Measurements from ENCODE around the gene TPSD1.

The TPSD1 gene

DNA sequence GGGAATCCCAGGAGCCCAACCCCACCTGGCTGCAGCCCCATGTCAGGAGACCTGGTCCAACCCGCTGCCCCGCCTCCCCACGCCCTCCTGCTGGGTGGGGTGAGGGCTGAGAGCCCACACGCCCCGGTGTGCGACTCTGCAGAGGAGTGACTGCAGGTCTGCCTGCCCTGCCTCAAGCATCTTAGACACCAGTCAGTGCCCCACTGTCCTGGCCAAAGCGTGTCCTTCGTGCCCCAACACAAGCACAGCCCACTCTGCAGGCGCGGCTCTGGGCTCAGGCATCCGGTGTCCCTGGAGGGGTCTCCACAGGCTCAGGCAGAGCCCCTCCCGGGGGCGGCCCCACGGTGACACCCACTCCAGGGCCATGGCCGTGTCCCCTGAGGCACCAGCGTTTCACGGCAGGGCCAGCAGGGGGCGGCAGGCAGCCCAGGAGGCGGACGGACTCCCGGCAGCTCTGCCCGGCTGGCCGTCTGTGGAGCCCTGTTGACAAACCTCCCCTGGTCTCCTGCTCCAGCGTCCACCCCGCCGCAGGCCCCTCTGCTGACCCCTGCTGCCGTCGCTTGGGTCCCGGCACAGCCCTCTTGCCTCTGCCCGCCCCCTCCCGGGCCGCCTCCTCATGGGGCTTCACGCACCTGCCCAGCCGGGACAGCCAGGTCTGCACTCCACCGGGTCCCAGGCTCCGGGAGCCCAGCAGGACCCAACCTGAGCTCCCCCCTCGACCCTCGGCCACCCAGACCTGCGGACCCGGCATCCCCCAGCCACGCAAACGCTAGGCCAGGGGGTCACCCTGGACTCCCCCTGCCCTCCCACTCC, 45.0 kb downstream of the TPSD1 start:
- WGBS (ENCODE audit: insufficient coverage) = 12% methylated on average over 30 of the region's 42 CpGs
- DNase-seq = peak; percentile 42 to 62 (median 58)
- no peaks in the 10 kb centered on the region for H3K9me3 ChIP-seq (ENCODE audit: control extremely low read depth in 1 of 5, control insufficient read depth in 4 of 5, insufficient read depth in 2 of 5, low read depth in 1 of 5, low read length in 4 of 5)
- H3K4me3 ChIP-seq (ENCODE audit: control insufficient read depth in 1 of 7, extremely low read depth in 1 of 7, insufficient read depth in 4 of 7, low read depth in 2 of 7, low read length in 6 of 7) = peak overlapping the region in 4 of 7 experiments; percentile 13 to 54 (median 33)
- CTCF ChIA-PET = interaction anchor here (0.7 to 1.4 kb wide), 6 partner anchors 11 to 42 kb away, joined by 3 to 11 read pairs (median 4); no protein-coding TSS in a partner anchor
- H3K36me3 ChIP-seq (ENCODE audit: control insufficient read depth in 4 of 4, insufficient read depth in 4 of 4, low read length in 3 of 4) = no peaks in the 10 kb centered on the region
- no peak overlapping the region for H3K27ac ChIP-seq (ENCODE audit: insufficient read depth in 1 of 2, low read depth in 1 of 2, low read length in 2 of 2, poor library complexity in 1 of 2, severe bottlenecking in 2 of 2)
- peaks cover 0 to 22% (median 18%) of the 10 kb centered on the region in 4 experiments for H3K4me1 ChIP-seq (ENCODE audit: control extremely low read depth in 1 of 4, control insufficient read depth in 4 of 4, insufficient read depth in 4 of 4, low read length in 3 of 4)
- POLR2A ChIA-PET = no interaction called here
- H3K27me3 ChIP-seq (replicated peaks in 2 of 5; ENCODE audit: control insufficient read depth in 4 of 5, insufficient read depth in 5 of 5, low read length in 4 of 5) = peaks cover 0 to 13% (median 0%) of the 10 kb centered on the region in 5 experiments

DNA sequence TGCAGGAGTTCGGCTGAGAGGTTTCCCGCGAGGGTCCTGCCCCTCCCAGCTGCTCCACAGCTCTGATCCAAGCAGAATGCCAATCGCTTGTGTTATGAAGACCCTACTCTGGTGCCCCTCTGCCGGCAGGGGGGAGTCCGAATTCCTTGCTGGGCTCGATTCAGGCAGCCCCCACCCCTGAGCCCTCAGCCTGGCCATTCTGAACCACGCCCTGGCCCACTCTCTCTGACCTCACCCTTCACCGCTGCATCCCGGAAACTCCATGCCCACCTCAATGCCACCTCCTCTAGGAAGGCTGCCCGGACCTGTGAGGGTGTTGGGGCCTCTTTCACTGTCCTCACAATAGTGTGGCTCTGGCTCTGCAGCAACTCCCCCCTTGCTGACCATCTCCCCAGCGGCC, 45.7 kb downstream of the TPSD1 start:
- Histone ChIP-seq H3K9me3 (ENCODE audit: control extremely low read depth in 1 of 5, control insufficient read depth in 4 of 5, insufficient read depth in 2 of 5, low read depth in 1 of 5, low read length in 4 of 5) (no peaks in the 10 kb centered on the region), H3K27ac (ENCODE audit: insufficient read depth in 1 of 2, low read depth in 1 of 2, low read length in 2 of 2, poor library complexity in 1 of 2, severe bottlenecking in 2 of 2) (no peak overlapping the region), H3K4me1 (ENCODE audit: control extremely low read depth in 1 of 4, control insufficient read depth in 4 of 4, insufficient read depth in 4 of 4, low read length in 3 of 4) (peaks cover 0 to 25% (median 19%) of the 10 kb centered on the region in 4 experiments), H3K27me3 (replicated peaks in 2 of 5; ENCODE audit: control insufficient read depth in 4 of 5, insufficient read depth in 5 of 5, low read length in 4 of 5) (peaks cover 0 to 13% (median 0%) of the 10 kb centered on the region in 5 experiments), H3K36me3 (ENCODE audit: control insufficient read depth in 4 of 4, insufficient read depth in 4 of 4, low read length in 3 of 4) (no peaks in the 10 kb centered on the region), H3K4me3 (ENCODE audit: control insufficient read depth in 1 of 7, extremely low read depth in 1 of 7, insufficient read depth in 4 of 7, low read depth in 2 of 7, low read length in 6 of 7) (no peak overlapping the region)
- DNase-seq = no peak
- ChIA-PET POLR2A (no interaction called here), CTCF (interaction anchor here (0.9 to 1.1 kb wide), 3 partner anchors 12 to 40 kb away, joined by 3 to 5 read pairs (median 3); no protein-coding TSS in a partner anchor)
- WGBS (ENCODE audit: insufficient coverage) = 93% methylated on average over 12 of the region's 12 CpGs

DNA sequence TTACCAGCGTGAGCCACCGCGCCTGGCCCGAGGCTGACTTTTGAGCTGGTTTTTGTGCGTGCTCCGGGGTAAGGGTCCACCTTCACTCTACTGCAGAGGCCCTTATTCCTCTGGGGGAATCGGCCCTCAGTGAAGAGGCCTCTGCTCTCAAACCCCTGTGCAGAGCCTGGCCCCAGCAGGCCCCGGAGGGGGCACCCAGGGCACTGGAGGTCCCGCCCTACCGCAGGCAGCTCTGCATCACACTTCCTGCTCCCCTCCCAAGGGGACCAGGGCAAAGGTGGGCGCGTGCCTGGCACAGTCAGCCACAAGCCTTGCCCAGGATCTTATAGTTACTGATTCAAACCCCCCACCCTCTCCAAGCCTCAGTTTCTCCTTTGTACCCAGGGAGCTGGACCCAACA, 50.0 kb downstream of the TPSD1 start:
- ChIA-PET POLR2A (no interaction called here), CTCF (interaction anchor here (1.0 kb wide), 1 partner anchor 9 kb away, joined by 5 read pairs; no protein-coding TSS in a partner anchor)
- DNase-seq = no peak
- 65% methylated on average over 12 of the region's 12 CpGs for WGBS (ENCODE audit: insufficient coverage)
- Histone ChIP-seq H3K4me3 (ENCODE audit: control insufficient read depth in 1 of 7, extremely low read depth in 1 of 7, insufficient read depth in 4 of 7, low read depth in 2 of 7, low read length in 6 of 7) (no peak overlapping the region), H3K36me3 (ENCODE audit: control insufficient read depth in 4 of 4, insufficient read depth in 4 of 4, low read length in 3 of 4) (no peaks in the 10 kb centered on the region), H3K27ac (ENCODE audit: insufficient read depth in 1 of 2, low read depth in 1 of 2, low read length in 2 of 2, poor library complexity in 1 of 2, severe bottlenecking in 2 of 2) (no peak overlapping the region), H3K4me1 (ENCODE audit: control extremely low read depth in 1 of 4, control insufficient read depth in 4 of 4, insufficient read depth in 4 of 4, low read length in 3 of 4) (peaks cover 8 to 20% (median 14%) of the 10 kb centered on the region in 4 experiments), H3K9me3 (ENCODE audit: control extremely low read depth in 1 of 5, control insufficient read depth in 4 of 5, insufficient read depth in 2 of 5, low read depth in 1 of 5, low read length in 4 of 5) (no peaks in the 10 kb centered on the region), H3K27me3 (replicated peaks in 2 of 5; ENCODE audit: control insufficient read depth in 4 of 5, insufficient read depth in 5 of 5, low read length in 4 of 5) (peaks cover 0 to 3% (median 0%) of the 10 kb centered on the region in 5 experiments)

DNA sequence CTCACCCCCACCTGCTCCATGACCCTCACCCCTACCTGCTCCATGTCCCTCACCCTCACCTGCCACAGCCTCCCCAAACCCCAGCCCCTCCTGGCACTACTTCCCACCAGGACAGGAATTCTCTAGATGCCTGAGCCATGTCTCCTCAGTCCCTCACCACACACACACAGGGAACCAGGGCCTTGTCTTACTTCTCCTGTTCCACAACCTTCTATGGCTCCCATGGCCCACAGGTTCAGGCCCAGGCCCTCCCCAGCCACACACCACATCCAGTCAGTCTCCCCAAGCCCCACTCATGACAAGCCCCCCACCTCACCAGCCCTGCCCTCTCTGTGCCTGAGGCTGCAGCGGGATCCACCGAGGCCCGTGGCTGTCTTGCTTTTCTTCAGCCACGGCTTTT, 50.5 kb downstream of the TPSD1 start:
- Histone ChIP-seq H3K4me3 (ENCODE audit: control insufficient read depth in 1 of 7, extremely low read depth in 1 of 7, insufficient read depth in 4 of 7, low read depth in 2 of 7, low read length in 6 of 7) (no peak overlapping the region), H3K36me3 (ENCODE audit: control insufficient read depth in 4 of 4, insufficient read depth in 4 of 4, low read length in 3 of 4) (peaks cover 0 to 3% (median 0%) of the 10 kb centered on the region in 4 experiments), H3K27me3 (replicated peaks in 2 of 5; ENCODE audit: control insufficient read depth in 4 of 5, insufficient read depth in 5 of 5, low read length in 4 of 5) (peaks cover 0 to under 1% (median 0%) of the 10 kb centered on the region in 5 experiments), H3K27ac (ENCODE audit: insufficient read depth in 1 of 2, low read depth in 1 of 2, low read length in 2 of 2, poor library complexity in 1 of 2, severe bottlenecking in 2 of 2) (no peak overlapping the region), H3K9me3 (ENCODE audit: control extremely low read depth in 1 of 5, control insufficient read depth in 4 of 5, insufficient read depth in 2 of 5, low read depth in 1 of 5, low read length in 4 of 5) (no peaks in the 10 kb centered on the region), H3K4me1 (ENCODE audit: control extremely low read depth in 1 of 4, control insufficient read depth in 4 of 4, insufficient read depth in 4 of 4, low read length in 3 of 4) (peaks cover 13 to 20% (median 16%) of the 10 kb centered on the region in 4 experiments)
- POLR2A ChIA-PET = no interaction called here
- no peak for DNase-seq
- 75% methylated on average over 4 of the region's 4 CpGs for WGBS (ENCODE audit: insufficient coverage)
- CTCF ChIA-PET = no interaction called here

DNA sequence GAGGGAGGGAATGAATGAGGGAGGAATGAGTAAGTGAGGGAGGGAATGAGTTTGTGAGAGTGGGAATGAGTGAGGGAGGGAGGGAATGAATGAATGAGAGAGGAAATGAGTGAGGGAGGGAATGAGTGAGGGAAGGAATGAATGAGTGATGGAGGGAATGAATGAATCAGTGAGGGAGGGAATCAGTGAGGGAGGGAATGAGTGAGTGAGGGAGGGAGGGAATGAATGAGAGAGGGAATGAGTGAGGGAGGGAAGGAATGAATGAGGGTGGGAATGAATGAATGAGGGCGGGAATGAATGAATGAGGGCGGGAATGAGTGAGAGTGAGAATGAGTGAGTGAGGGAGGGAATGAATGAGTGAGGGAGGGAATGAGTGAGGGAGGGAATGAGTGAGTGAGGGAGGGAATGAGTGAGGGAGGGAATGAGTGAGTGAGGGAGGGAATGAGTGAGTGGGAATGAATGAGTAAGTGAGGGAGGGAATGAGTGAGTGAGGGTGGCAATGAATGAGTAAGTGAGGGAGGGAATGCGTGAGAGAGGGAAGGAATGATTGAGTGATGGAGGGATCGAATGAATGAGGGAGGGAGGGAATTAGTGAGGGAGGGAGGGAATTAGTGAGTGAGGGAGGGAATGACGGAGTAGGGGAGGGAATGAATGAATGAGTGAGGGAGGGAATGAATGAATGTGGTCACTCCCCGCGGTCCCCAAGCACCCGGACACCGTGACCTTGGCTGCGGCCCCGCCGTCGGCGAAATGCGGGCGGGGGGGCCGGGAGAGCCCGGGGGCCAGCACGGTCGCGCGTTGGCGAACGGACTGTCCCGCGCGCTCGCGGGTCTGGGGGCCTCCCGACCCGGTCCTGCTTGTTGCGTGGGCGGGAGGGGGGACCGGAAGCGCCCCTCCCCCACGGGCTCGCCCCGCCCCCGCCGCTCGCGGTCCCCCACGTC, 52.4 kb downstream of the TPSD1 start:
- POLR2A ChIA-PET = interaction anchor here (0.6 to 1.0 kb wide), 3 partner anchors 16 to 664 kb away, joined by 3 to 5 read pairs (median 4); partner anchors contain the start of gene TBL3

More for the DNA sequence above, 52.4 kb downstream of the TPSD1 start:
- Histone ChIP-seq H3K27me3 (replicated peaks in 2 of 5; ENCODE audit: control insufficient read depth in 4 of 5, insufficient read depth in 5 of 5, low read length in 4 of 5) (no peaks in the 10 kb centered on the region), H3K9me3 (ENCODE audit: control extremely low read depth in 1 of 5, control insufficient read depth in 4 of 5, insufficient read depth in 2 of 5, low read depth in 1 of 5, low read length in 4 of 5) (no peaks in the 10 kb centered on the region), H3K4me1 (ENCODE audit: control extremely low read depth in 1 of 4, control insufficient read depth in 4 of 4, insufficient read depth in 4 of 4, low read length in 3 of 4) (peaks cover 13 to 38% (median 29%) of the 10 kb centered on the region in 4 experiments), H3K4me3 (ENCODE audit: control insufficient read depth in 1 of 7, extremely low read depth in 1 of 7, insufficient read depth in 4 of 7, low read depth in 2 of 7, low read length in 6 of 7) (peak overlapping the region; percentile 28 to 98 (median 73)), H3K36me3 (ENCODE audit: control insufficient read depth in 4 of 4, insufficient read depth in 4 of 4, low read length in 3 of 4) (peaks cover 2 to 21% (median 8%) of the 10 kb centered on the region in 4 experiments), H3K27ac (ENCODE audit: insufficient read depth in 1 of 2, low read depth in 1 of 2, low read length in 2 of 2, poor library complexity in 1 of 2, severe bottlenecking in 2 of 2) (peak overlapping the region; percentile 100)
- DNase-seq = peak; percentile 76 to 89 (median 80)
- 11% methylated on average over 16 of the region's 43 CpGs for WGBS (ENCODE audit: insufficient coverage)
- CTCF ChIA-PET = no interaction called here

Measured in common myeloid progenitor, CD34-positive (primary cell).